ENCODE results near the gene SERPINF2.
"Not testable (repeated sequence)": the region's sequence is repeated elsewhere in the genome, so short reads cannot be mapped to it uniquely, and the experiment has no call there.

Gene SERPINF2

DNA sequence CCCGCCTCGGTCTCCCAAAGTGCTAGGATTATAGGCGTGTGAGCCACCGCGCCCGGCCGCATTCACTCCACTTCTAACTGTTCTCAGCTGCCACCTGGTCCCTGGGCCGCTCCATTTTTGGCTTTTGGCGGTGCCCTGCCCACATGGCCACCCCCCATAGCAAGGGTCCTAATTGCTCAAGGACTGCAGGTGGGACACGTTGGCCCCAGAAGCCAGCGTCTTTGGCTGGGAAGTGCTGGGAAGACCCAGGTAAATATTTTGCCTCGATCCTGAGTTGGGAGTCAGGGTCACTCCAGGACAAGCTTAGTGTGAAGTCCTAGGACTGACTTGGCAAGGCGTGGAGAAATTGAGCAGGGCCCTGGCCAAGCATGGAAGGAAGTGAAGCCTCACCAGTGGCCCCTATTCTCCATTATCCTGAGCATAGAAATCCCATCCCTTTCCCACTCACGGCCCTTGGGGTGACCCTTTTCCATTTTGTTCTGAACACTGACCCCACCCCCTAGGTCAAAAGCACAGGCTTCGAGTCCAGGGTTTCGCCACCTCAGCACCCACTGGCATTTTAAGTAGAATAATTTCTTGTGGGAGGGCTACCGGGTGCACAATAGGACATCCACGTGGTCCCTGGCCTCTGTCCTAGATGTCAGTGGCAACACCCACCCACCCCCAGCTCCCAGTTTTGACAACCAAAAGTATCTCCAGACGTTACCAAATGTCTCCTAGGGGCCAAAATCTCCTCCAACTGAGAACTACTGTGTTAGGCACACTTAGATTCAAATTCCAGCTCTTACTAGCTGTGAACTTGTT, 24.1 kb upstream of the SERPINF2 start:
- H3K27ac ChIP-seq, result peak overlapping the region; percentile 100
- no peak for TF ChIP-seq ZFX (IDR thresholded peaks at IDR 0.05; ENCODE audit: borderline replicate concordance)
- TF ChIP-seq, protein P1, sequence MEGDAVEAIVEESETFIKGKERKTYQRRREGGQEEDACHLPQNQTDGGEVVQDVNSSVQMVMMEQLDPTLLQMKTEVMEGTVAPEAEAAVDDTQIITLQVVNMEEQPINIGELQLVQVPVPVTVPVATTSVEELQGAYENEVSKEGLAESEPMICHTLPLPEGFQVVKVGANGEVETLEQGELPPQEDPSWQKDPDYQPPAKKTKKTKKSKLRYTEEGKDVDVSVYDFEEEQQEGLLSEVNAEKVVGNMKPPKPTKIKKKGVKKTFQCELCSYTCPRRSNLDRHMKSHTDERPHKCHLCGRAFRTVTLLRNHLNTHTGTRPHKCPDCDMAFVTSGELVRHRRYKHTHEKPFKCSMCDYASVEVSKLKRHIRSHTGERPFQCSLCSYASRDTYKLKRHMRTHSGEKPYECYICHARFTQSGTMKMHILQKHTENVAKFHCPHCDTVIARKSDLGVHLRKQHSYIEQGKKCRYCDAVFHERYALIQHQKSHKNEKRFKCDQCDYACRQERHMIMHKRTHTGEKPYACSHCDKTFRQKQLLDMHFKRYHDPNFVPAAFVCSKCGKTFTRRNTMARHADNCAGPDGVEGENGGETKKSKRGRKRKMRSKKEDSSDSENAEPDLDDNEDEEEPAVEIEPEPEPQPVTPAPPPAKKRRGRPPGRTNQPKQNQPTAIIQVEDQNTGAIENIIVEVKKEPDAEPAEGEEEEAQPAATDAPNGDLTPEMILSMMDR (IDR thresholded peaks at IDR 0.05), result no peak

DNA sequence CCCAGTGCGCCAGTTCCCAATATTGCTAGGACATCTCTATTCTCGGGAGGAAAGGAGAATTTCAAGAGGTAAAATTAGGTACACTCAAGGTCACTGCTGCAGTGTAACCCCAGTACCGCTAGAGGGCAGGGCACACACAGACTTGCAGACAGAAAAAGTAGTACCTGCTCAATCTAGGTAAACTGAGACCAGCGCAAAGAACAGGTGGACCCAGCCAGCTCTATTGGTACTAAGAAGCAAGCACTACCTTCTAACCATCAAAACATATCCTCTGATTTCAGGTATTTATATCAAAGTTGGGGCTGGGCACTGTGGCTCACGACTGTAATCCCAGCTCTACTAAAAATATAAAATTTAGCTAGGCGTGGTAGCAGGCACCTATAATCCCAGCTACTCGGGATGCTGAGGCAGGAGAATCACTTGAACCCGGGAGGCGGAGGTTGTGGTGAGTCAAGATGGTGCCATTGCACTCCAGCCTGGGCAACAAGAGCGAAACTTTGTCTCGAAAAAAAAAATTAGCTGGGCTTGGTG, 21.8 kb upstream of the SERPINF2 start:
- peak overlapping the region; percentile 12; the same call in 1 of the 2 replicates for H3K27ac ChIP-seq
- TF ChIP-seq ZFX (IDR thresholded peaks at IDR 0.05; ENCODE audit: borderline replicate concordance), result no peak
- TF ChIP-seq, protein P1 (IDR thresholded peaks at IDR 0.05), result peak; percentile 98

DNA sequence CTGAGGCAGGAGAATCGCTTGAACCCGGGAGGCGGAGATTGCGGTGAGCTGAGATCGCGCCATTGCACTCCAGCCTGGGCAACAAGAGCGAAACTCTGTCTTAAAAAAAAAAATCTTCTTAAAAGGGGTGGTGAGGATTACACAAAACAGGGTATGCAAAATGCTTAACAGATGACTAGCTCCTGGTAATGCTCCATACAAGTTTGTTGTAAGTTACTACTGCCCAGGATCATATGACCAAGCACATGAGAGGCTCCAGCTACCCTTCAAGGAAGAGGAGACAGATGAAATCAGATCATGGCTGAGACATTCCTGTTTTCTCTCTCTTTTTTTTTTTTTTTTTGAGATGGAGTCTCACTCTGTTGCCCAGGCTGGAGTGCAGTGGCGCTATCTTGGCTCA, 20.6 kb upstream of the SERPINF2 start:
- not testable (repeated sequence) for H3K27ac ChIP-seq

DNA sequence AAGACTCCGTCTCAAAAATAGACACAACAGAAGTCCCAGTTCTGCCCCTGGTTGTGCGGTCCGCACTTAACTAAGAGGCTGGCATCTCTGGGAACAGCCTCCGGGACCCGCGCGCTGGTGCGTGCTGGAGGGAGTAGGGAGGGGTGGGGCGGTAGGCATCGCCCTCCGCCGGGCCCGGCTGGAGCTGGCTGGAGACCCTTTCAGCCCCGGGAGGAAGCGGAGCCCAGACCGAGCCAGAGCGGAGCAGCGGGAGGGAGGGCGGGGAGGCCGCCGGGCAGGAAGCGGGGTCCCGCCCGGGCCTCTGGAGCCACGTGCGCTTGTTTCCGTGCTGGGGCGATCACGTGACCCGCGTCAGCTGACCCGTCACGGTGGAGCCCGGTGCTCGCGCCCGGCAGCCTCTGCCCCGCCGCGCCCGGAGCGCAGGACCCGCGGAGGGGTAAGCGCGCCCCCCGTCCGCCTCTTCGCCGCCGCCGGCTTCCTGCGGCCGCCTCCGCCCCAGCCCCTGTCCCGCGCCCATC, 18.3 kb upstream of the SERPINF2 start, which contains the start of gene WDR81:
Gene WDR81 (plus strand): TSS at position 354 of the 518 bp plus-strand sequence. CDS start 256 bp downstream, outside the sequence.
- peak within 1 kb of the TSS; percentile 61 for H3K27ac ChIP-seq
- TF ChIP-seq ZFX (IDR thresholded peaks at IDR 0.05; ENCODE audit: borderline replicate concordance), result no peak
- TF ChIP-seq, protein P1 (IDR thresholded peaks at IDR 0.05), result no peak

DNA sequence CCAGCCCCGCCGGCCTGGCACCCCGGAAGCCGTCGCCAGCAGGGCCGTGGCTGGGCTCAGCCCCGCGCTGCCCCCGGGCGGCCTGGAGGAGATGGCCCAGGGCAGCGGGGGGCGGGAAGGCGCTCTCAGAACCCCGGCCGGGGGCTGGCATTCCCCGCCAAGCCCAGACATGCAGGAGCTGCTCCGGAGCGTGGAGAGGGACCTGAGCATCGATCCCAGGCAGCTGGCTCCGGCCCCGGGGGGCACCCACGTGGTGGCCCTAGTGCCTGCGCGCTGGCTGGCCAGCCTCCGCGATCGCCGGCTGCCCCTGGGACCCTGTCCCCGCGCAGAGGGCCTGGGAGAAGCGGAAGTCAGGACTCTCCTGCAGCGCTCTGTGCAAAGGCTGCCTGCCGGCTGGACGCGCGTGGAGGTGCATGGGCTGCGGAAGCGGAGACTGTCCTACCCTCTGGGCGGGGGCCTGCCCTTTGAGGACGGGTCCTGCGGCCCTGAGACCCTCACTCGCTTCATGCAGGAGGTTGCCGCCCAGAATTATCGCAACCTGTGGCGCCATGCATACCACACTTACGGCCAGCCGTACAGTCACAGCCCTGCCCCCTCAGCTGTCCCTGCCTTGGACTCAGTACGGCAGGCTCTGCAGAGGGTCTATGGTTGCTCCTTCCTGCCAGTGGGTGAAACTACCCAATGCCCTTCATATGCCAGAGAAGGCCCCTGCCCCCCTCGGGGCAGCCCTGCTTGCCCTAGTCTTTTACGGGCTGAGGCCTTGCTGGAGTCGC, 17.6 kb upstream of the SERPINF2 start:
- TF ChIP-seq, protein P1 (IDR thresholded peaks at IDR 0.05), result no peak
- TF ChIP-seq ZFX (IDR thresholded peaks at IDR 0.05; ENCODE audit: borderline replicate concordance), result no peak
- H3K27ac ChIP-seq, result peak overlapping the region; percentile 61

DNA sequence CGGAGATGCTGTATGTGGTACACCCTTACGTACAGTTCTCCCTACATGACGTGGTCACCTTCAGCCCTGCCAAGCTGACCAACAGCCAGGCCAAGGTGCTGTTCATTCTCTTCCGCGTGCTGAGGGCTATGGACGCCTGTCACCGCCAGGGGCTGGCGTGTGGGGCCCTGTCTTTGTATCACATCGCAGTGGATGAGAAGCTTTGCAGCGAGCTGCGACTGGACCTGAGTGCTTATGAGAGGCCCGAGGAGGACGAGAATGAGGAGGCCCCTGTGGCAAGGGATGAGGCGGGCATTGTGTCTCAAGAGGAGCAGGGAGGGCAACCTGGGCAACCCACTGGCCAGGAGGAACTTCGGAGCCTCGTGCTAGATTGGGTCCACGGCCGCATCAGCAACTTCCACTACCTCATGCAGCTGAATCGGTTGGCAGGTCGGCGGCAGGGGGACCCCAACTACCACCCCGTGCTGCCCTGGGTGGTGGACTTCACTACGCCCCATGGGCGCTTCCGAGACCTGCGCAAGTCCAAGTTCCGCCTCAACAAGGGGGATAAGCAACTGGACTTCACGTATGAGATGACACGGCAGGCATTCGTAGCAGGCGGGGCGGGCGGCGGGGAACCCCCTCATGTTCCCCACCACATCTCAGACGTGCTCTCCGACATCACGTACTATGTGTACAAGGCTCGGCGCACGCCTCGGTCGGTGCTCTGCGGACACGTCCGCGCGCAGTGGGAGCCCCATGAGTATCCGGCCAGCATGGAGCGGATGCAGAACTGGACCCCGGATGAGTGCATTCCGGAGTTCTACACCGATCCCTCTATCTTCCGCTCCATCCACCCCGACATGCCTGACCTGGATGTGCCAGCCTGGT, 16.8 kb upstream of the SERPINF2 start:
- no peak overlapping the region for H3K27ac ChIP-seq
- TF ChIP-seq ZFX (IDR thresholded peaks at IDR 0.05; ENCODE audit: borderline replicate concordance), result no peak
- TF ChIP-seq, protein P1 (IDR thresholded peaks at IDR 0.05), result no peak

Data from 22Rv1 (cell line).